Gastrocnemius medialis (tissue), 4 donors: ENCODE data around the gene COX8A. TPM values are rescaled to one million over a fixed set of nuclear protein-coding genes. Genes with fewer than 3 reads are reported as not detected.

Source experiments
- ATAC-seq, 2 donors: fragments of 150-250 bp; one replicate each; pipeline ENCODE4 v1.9.1; 2016
- DNase-seq, 2 donors: peaks; one replicate each; pipeline ENCODE4 v3.0.0-alpha.2; 2019
- H3K27ac ChIP-seq, 4 donors: fragments of 200-600 bp; sonication (generic); 1 replicate in 1 of 4; 2 replicates in 3 of 4; pipeline ENCODE4 v1.5.1; 2016 to 2018; ENCODE audit warnings: mild to moderate bottlenecking in 2 of 4, moderate library complexity in 1 of 4
- H3K27me3 ChIP-seq, 3 donors: fragments of 200-600 bp; sonication (generic) in 2 of 3; 1 replicate in 1 of 3; 2 replicates in 2 of 3; pipeline versions ENCODE4 v1.5.1 to v1.6.0; 2016 to 2019; ENCODE audit warnings: mild to moderate bottlenecking in 1 of 3, moderate library complexity in 1 of 3
- H3K36me3 ChIP-seq, 2 donors: fragments of 200-600 bp; sonication (generic) in 1 of 2; one replicate each; pipeline ENCODE4 v1.5.1; 2017 to 2018
- H3K4me1 ChIP-seq, 2 donors: fragments of 200-600 bp; sonication (generic) in 1 of 2; one replicate each; pipeline ENCODE4 v1.5.1; 2016 to 2017; ENCODE audit warnings: mild to moderate bottlenecking in 2 of 2
- H3K4me3 ChIP-seq, 4 donors: fragments of 200-600 bp; sonication (generic) in 3 of 4; 1 replicate in 1 of 4; 2 replicates in 3 of 4; pipeline ENCODE4 v1.5.1; 2016 to 2019; ENCODE audit warnings: mild to moderate bottlenecking in 2 of 4
- H3K9me3 ChIP-seq, 3 donors: fragments of 200-600 bp; sonication (generic) in 2 of 3; 1 replicate in 1 of 3; 2 replicates in 2 of 3; pipeline ENCODE4 v1.5.1; 2016 to 2019
- POLR2A ChIP-seq, 2 donors: fragments of 450-650 bp; IDR thresholded peaks; one replicate each; pipeline ENCODE4 v1.6.1; 2017; ENCODE audit warnings: antibody characterized with exemption in 2 of 2, mild to moderate bottlenecking in 2 of 2, moderate library complexity in 2 of 2
- in situ Hi-C, 4 donors: fragments of 200-750 bp; cut with MboI; loops; one replicate each; pipeline versions ENCODE4 v1.15.0 to v1.8.0; 2017; ENCODE audit warnings: low sequenced_read_pairs in 4 of 4
- intact Hi-C: fragments of 100-400 bp; cut with DNase I; formaldehyde crosslinking; loops from one replicate; pipeline ENCODE4 v1.15.1; 2023; ENCODE audit warnings: low total_unique reads
- total RNA-seq, 4 donors: library from RNA; depleted of rRNA; stranded (reverse); fragments of >200 nt; gene quantifications; one replicate each; pipeline versions ENCODE4 v1.1.0 to v1.2.3, GENCODE V29; 2016
- TF ChIP-seq, protein P1 (sequence below), 5 experiments: fragments of 450-650 bp in 3 of 5; fragments of 200-600 bp in 2 of 5; sonication (generic) in 2 of 5; IDR thresholded peaks in 4 of 5; conservative IDR thresholded peaks in 1 of 5; 1 replicate in 4 of 5; 2 replicates in 1 of 5; pipeline ENCODE4 v1.5.1; 2016 to 2019; ENCODE audit warnings: antibody characterized with exemption in 5 of 5, mild to moderate bottlenecking in 3 of 5, moderate library complexity in 3 of 5

The COX8A gene
- total RNA-seq, 4 donors from 2014 or later: 812 to 1,326 (median 983) TPM

- H3K4me3 ChIP-seq: no peak overlapping the region
- peaks cover 0 to 10% of the 10 kb centered on the region in 2 donors for H3K36me3 ChIP-seq
- peaks cover 24 to 27% of the 10 kb centered on the region in 2 donors for H3K4me1 ChIP-seq
- DNase-seq (no peak), ATAC-seq (no peak)
- in situ Hi-C loops (no loop called here), intact Hi-C loops (no loop called here)
- no peaks in the 10 kb centered on the region for H3K27me3 ChIP-seq
- TF ChIP-seq, protein P1, sequence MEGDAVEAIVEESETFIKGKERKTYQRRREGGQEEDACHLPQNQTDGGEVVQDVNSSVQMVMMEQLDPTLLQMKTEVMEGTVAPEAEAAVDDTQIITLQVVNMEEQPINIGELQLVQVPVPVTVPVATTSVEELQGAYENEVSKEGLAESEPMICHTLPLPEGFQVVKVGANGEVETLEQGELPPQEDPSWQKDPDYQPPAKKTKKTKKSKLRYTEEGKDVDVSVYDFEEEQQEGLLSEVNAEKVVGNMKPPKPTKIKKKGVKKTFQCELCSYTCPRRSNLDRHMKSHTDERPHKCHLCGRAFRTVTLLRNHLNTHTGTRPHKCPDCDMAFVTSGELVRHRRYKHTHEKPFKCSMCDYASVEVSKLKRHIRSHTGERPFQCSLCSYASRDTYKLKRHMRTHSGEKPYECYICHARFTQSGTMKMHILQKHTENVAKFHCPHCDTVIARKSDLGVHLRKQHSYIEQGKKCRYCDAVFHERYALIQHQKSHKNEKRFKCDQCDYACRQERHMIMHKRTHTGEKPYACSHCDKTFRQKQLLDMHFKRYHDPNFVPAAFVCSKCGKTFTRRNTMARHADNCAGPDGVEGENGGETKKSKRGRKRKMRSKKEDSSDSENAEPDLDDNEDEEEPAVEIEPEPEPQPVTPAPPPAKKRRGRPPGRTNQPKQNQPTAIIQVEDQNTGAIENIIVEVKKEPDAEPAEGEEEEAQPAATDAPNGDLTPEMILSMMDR (IDR thresholded peaks at IDR 0.05 in 4 of 5, conservative IDR thresholded peaks at IDR 0.05 in 1 of 5): no peak
- no peak for TF ChIP-seq POLR2A (IDR thresholded peaks at IDR 0.05)
- H3K27ac ChIP-seq: peak overlapping the region in 2 of 4 donors; percentile 34 to 90
- no peaks in the 10 kb centered on the region for H3K9me3 ChIP-seq
Observed at GRCh38 chr11:63978551-63979239, 4.3 kb downstream of the COX8A start.

GRCh38 chr11:63979426-63979825 lies 5.0 kb downstream of the COX8A start:
- peak overlapping the region in 2 of 4 donors; percentile 34 to 90 for H3K27ac ChIP-seq
- intact Hi-C loops: no loop called here

GRCh38 chr11:63985812-63986155 lies 11.4 kb downstream of the COX8A start:
- in situ Hi-C loops: no loop called here
- intact Hi-C loops: no loop called here
- H3K36me3 ChIP-seq: peaks cover 0 to 8% of the 10 kb centered on the region in 2 donors
- H3K4me1 ChIP-seq: peaks cover 18 to 22% of the 10 kb centered on the region in 2 donors
- TF ChIP-seq, protein P1 (IDR thresholded peaks at IDR 0.05 in 4 of 5, conservative IDR thresholded peaks at IDR 0.05 in 1 of 5): no peak
- TF ChIP-seq POLR2A (IDR thresholded peaks at IDR 0.05): no peak
- H3K27me3 ChIP-seq: no peaks in the 10 kb centered on the region
- ATAC-seq (peak; percentile 12 to 28), DNase-seq (no peak)
- no peaks in the 10 kb centered on the region for H3K9me3 ChIP-seq
- peak overlapping the region; percentile 83 to 88 (median 86) for H3K27ac ChIP-seq
- H3K4me3 ChIP-seq: peak overlapping the region; percentile 83 to 99 (median 92)

More at GRCh38 chr11:63979426-63979825, 5.0 kb downstream of the COX8A start:
- in situ Hi-C loops: no loop called here
- peaks cover 23 to 24% of the 10 kb centered on the region in 2 donors for H3K4me1 ChIP-seq
- H3K36me3 ChIP-seq: peaks cover 0 to 10% of the 10 kb centered on the region in 2 donors
- DNase-seq (no peak), ATAC-seq (no peak)
- TF ChIP-seq POLR2A (IDR thresholded peaks at IDR 0.05): no peak
- TF ChIP-seq, protein P1 (IDR thresholded peaks at IDR 0.05 in 4 of 5, conservative IDR thresholded peaks at IDR 0.05 in 1 of 5): no peak
- H3K27me3 ChIP-seq: no peaks in the 10 kb centered on the region
- no peak overlapping the region for H3K4me3 ChIP-seq
- H3K9me3 ChIP-seq: no peaks in the 10 kb centered on the region

- in situ Hi-C loops (no loop called here), intact Hi-C loops (no loop called here)
- Histone ChIP-seq H3K9me3 (no peaks in the 10 kb centered on the region), H3K27ac (peak within 1 kb of the TSS; percentile 83 to 88 (median 86)), H3K4me1 (peaks cover 18 to 22% of the 10 kb centered on the region in 2 donors), H3K27me3 (no peaks in the 10 kb centered on the region), H3K36me3 (peaks cover 0 to 8% of the 10 kb centered on the region in 2 donors), H3K4me3 (peak within 1 kb of the TSS; percentile 83 to 99 (median 92))
- ATAC-seq: peak; percentile 91 to 93
- TF ChIP-seq, protein P1 (IDR thresholded peaks at IDR 0.05 in 4 of 5, conservative IDR thresholded peaks at IDR 0.05 in 1 of 5): peak in 1 of 5 experiments; percentile 9
- peak; percentile 41 to 55 for TF ChIP-seq POLR2A (IDR thresholded peaks at IDR 0.05)
- DNase-seq: peak; percentile 79 to 89
Observed at GRCh38 chr11:63986156-63986931, 11.9 kb downstream of the COX8A start, which contains the start of gene OTUB1. OTUB1 (plus strand) TSS chr11:63986438; CDS start chr11:63986457, 19 bp downstream.
